K562 (cell line): ENCODE results near the gene CARMIL1. TPM values are rescaled to one million over a fixed set of nuclear protein-coding genes. Genes with fewer than 3 reads are reported as not detected.

Experiments used
- ATAC-seq: fragments of 200-7000 bp; cut with Tn5 transposase; 3 replicates; pipeline ENCODE4 v1.9.1; 2020; ENCODE audit warnings: moderate library complexity
- BruUV-seq: library from RNA; stranded (reverse); fragments of 400-500 nt; replicated peaks from 2 replicates; lab custom pipeline; 2021; lab: Mats Ljungman, UMichigan
- CTCF ChIA-PET: fragments of 300-600 bp; formaldehyde crosslinking; extraction: SDS; loops from one replicate; lab custom pipeline; 2021; ENCODE audit warnings: low intra/inter-chr PET ratio; lab: Yijun Ruan, JAX
- POLR2A ChIA-PET: fragments of 300-600, 350-650 bp; sonication (Branson Sonifier 250); formaldehyde crosslinking; extraction: SDS; loops from one replicate; lab custom pipeline; 2021; ENCODE audit warnings: antibody characterized with exemption, inconsistent platforms; lab: Yijun Ruan, JAX
- DNase-seq, 4 experiments: peaks; one replicate each; pipeline versions ENCODE4 v3.0.0 to v3.0.0-alpha.2; 2011 to 2018; ENCODE audit warnings: low spot score in 3 of 4, mixed read lengths in 3 of 4; ENCODE audit errors: extremely low read depth in 1 of 4
- FAIRE-seq: peaks from 2 replicates; lab custom pipeline; 2011; peaks lifted over from hg19 to GRCh38; lab: Jason Lieb, UNC
- H2AFZ ChIP-seq: 2 replicates; pipeline ENCODE4 v1.6.0; 2011; ENCODE audit warnings: low read depth, low read length, control low read depth, inconsistent platforms
- H3K27ac ChIP-seq: fragments of 200-600 bp; 3 replicates; pipeline ENCODE4 v1.8.0; 2011; ENCODE audit warnings: low read depth, mild to moderate bottlenecking, control low read depth, inconsistent platforms, low read length, moderate library complexity, mixed read lengths; ENCODE audit errors: extremely low read depth
- H3K27me3 ChIP-seq, 2 experiments: fragments of 300-600 bp in 1 of 2; 2 replicates in 1 of 2; 3 replicates in 1 of 2; pipeline versions ENCODE4 v1.6.0 to v1.8.0; 2011; ENCODE audit warnings: inconsistent platforms in 2 of 2, low read length in 2 of 2, mild to moderate bottlenecking in 1 of 2, mixed read lengths in 1 of 2, moderate library complexity in 1 of 2; ENCODE audit not compliant: control insufficient read depth in 2 of 2, insufficient read depth in 2 of 2
- H3K36me3 ChIP-seq: fragments of 300-600 bp; 3 replicates; pipeline ENCODE4 v1.8.0; 2011; ENCODE audit warnings: mild to moderate bottlenecking, low read length, inconsistent platforms; ENCODE audit not compliant: control insufficient read depth, insufficient read depth
- H3K4me1 ChIP-seq, 2 experiments: fragments of 200-600 bp in 1 of 2; replicated peaks in 1 of 2; 2 replicates in 1 of 2; 3 replicates in 1 of 2; pipeline versions ENCODE4 v1.5.1 to v1.8.0; 2011; ENCODE audit warnings: inconsistent platforms in 2 of 2, low read length in 2 of 2, mild to moderate bottlenecking in 1 of 2, mixed read lengths in 1 of 2, moderate library complexity in 1 of 2; ENCODE audit not compliant: control insufficient read depth in 2 of 2, insufficient read depth in 2 of 2
- H3K4me2 ChIP-seq: 2 replicates; pipeline ENCODE4 v1.6.1; 2011; ENCODE audit warnings: low read length, control low read depth, inconsistent platforms, mixed read lengths; ENCODE audit not compliant: insufficient read depth
- H3K4me3 ChIP-seq: fragments of 200-600 bp; sonication (generic), shearing (Covaris generic); 2 replicates; pipeline ENCODE4 v1.5.1; 2016; ENCODE audit warnings: control low read depth, inconsistent platforms
- H3K79me2 ChIP-seq: fragments of 200-600 bp; 3 replicates; pipeline ENCODE4 v1.8.0; 2011; ENCODE audit warnings: low read length, inconsistent platforms; ENCODE audit not compliant: control insufficient read depth, insufficient read depth
- H3K9ac ChIP-seq, 2 experiments: 2 replicates each; pipeline versions ENCODE4 v1.6.0 to v1.6.1; 2011; ENCODE audit warnings: low read depth in 2 of 2, low read length in 2 of 2, control low read depth in 1 of 2, inconsistent platforms in 1 of 2, mild to moderate bottlenecking in 1 of 2, mixed read lengths in 1 of 2; ENCODE audit not compliant: insufficient read depth in 1 of 2
- H3K9me1 ChIP-seq: one replicate; pipeline ENCODE4 v1.6.0; 2011; ENCODE audit warnings: inconsistent platforms, mild to moderate bottlenecking, low read length, moderate library complexity; ENCODE audit not compliant: control insufficient read depth, insufficient read depth
- H3K9me3 ChIP-seq: replicated peaks from 2 replicates; pipeline ENCODE4 v1.5.1; 2011; ENCODE audit warnings: low read depth, low read length, inconsistent platforms; ENCODE audit not compliant: control insufficient read depth, insufficient read depth
- H4K20me1 ChIP-seq: replicated peaks from 2 replicates; pipeline ENCODE4 v1.6.1; 2011; ENCODE audit warnings: low read length, inconsistent platforms, mixed read lengths; ENCODE audit not compliant: control insufficient read depth, insufficient read depth
- EP300 ChIP-seq: IDR thresholded peaks from 2 replicates; pipeline ENCODE4 v1.6.1; 2012; ENCODE audit warnings: low read length, improper control_type of control experiment
- FUS ChIP-seq: fragments of 200-400 bp; formaldehyde crosslinking; optimal IDR thresholded peaks from 2 replicates; pipeline ENCODE3; 2017; ENCODE audit warnings: low read depth, low read length
- HMBOX1 ChIP-seq: sonication (generic); IDR thresholded peaks from 2 replicates; pipeline ENCODE4 v1.6.1; 2016
- PRMT5 ChIP-seq: sonication (generic); formaldehyde crosslinking; IDR thresholded peaks from 2 replicates; pipeline ENCODE4 v1.5.0; 2020; ENCODE audit warnings: missing genetic modification reagents
- SPI1 ChIP-seq: IDR thresholded peaks from 2 replicates; pipeline ENCODE4 v1.6.1; 2011; ENCODE audit warnings: low read depth, low read length, control low read depth, borderline replicate concordance
- THRAP3 ChIP-seq: fragments of 450-650 bp; IDR thresholded peaks from 2 replicates; pipeline ENCODE4 v1.6.1; 2016; ENCODE audit warnings: mild to moderate bottlenecking, inconsistent platforms, borderline replicate concordance
- ZBTB9 ChIP-seq: fragments of 450-650 bp; formaldehyde crosslinking; IDR thresholded peaks from 2 replicates; pipeline ENCODE4 v1.4.0; 2020; ENCODE audit warnings: mild to moderate bottlenecking, moderate library complexity
- ZEB2 ChIP-seq: fragments of 450-650 bp; IDR thresholded peaks from 2 replicates; pipeline ENCODE4 v1.6.1; 2016
- WGBS: fragments of 100-300 bp; shearing (Covaris generic); methylation state at CpG from one replicate; pipeline ENCODE4 v1.1.6; 2016; ENCODE audit warnings: low coverage, mixed read lengths; ENCODE audit not compliant: insufficient coverage; ENCODE audit errors: missing lambda C conversion rate; 5-methylcytosine and 5-hydroxymethylcytosine counted together
- in situ Hi-C: fragments of 300-500 bp; cut with MboI; formaldehyde crosslinking; loops from 4 replicates; pipeline ENCODE4 v1.15.0; 2018; ENCODE audit warnings: inconsistent platforms, mixed read lengths
- intact Hi-C: fragments of 100-400 bp; cut with micrococcal nuclease; formaldehyde crosslinking; loops from 2 replicates; pipeline ENCODE4 v1.14.2; 2022
- polyA plus RNA-seq, 8 experiments: library from polyadenylated mRNA; depleted of rRNA in 4 of 8; stranded (reverse) in 5 of 8; unstranded in 3 of 8; fragments of >200 nt; fragmentation: Nextera tagmentation in 2 of 8; fragmentation: Illumina TruSeq in 1 of 8; extraction: Ambion mirVana in 2 of 8; extraction: Trizol in 1 of 8; gene quantifications; 2 replicates each; pipeline versions ENCODE4 v1.2.1 to v1.2.3, GENCODE V29; 2011 to 2014; ENCODE audit warnings: inconsistent platforms in 1 of 8, missing spikeins in 1 of 8
- total RNA-seq, 7 experiments: library from RNA; depleted of rRNA in 6 of 7; stranded (reverse); fragments of >200 nt in 6 of 7; fragmentation: Illumina TruSeq in 2 of 7; extraction: Trizol in 2 of 7; gene quantifications; 2 replicates each; pipeline versions ENCODE4 v1.2.1 to v1.2.3, GENCODE V29; 2011 to 2021; ENCODE audit warnings: low replicate concordance in 1 of 7

Gene CARMIL1
- total and polyA plus RNA-seq, 9 of the 15 experiments (the other 6 are each of a cell fraction or from before 2014, with no cell fraction given): 0.04 to 0.32 (median 0.10) TPM; not detected in 1

DNA sequence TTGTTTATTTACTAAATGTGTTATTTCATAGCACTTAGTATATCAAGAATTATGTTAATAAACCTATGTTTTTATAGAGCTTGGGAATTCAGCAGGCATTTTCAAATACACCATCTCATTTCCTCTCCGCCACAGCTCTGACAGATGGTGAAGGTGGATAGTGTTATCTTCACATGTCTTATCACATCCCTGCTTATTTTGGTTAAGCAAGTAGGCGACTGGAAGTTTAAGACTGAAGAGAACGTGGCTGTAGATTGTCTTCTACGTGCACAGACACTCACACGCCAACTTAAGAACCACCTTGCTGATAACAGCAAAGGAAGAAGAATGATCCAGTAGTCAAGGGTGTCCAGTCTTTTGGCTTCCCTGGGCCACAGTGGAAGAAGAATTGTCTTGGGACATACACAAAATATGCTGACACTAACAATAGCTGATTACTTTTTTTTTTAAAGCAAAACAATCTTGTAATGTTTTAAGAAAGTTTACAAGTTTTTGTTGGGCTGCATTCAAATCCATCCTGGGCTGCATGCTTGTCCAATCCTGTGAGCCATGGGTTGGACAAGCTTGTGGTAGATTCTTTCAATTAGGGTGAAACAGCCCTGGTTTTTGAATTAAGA lies 329.5 kb downstream of the CARMIL1 start (continued):
- TF ChIP-seq HMBOX1 (peak; percentile 66; the same call in 1 of the 2 replicates), PRMT5 (CRISPR knock-in tag) (no peak), FUS (no peak), ZBTB9 (0 out of 2 replicates have a peak, but pooled peaks have one; percentile 68), EP300 (peak; percentile 56), ZEB2 (no peak)

GRCh38 chr6:25612666-25613065 lies 333.5 kb downstream of the CARMIL1 start:
- H3K79me2 ChIP-seq: no peaks in the 10 kb centered on the region
- H3K27ac ChIP-seq: no peak overlapping the region
- DNase-seq (no peak), FAIRE-seq (no peak), ATAC-seq (no peak)
- H4K20me1 ChIP-seq: no peaks in the 10 kb centered on the region
- no peaks in the 10 kb centered on the region for H3K9me1 ChIP-seq
- H3K27me3 ChIP-seq: peaks cover 2 to 4% of the 10 kb centered on the region in 2 experiments; a peak in 3 of 5 replicates
- peak; percentile 72 for TF ChIP-seq SPI1
- TF ChIP-seq THRAP3: no peak
- WGBS: 0% methylated on average over 3 of the region's 3 CpGs
- no peak overlapping the region for H3K4me3 ChIP-seq
- intact Hi-C loops: no loop called here
- ChIA-PET CTCF (no interaction called here), POLR2A (no interaction called here)
- no peak overlapping the region for H3K9ac ChIP-seq
- no peaks in the 10 kb centered on the region for H3K9me3 ChIP-seq
- H2AFZ ChIP-seq: no peak overlapping the region
- BruUV-seq: no TSS peak
- no peaks in the 10 kb centered on the region for H3K36me3 ChIP-seq
- H3K4me2 ChIP-seq: no peak overlapping the region
- in situ Hi-C loops: no loop called here
- peaks cover 0 to 8% of the 10 kb centered on the region in 2 experiments; a peak in 2 of 5 replicates for H3K4me1 ChIP-seq
